HG02588 (cell line): Measurements from ENCODE around the gene SRGAP2B.
A peak's percentile ranks its signal among the peaks of the same experiment; 100 is the strongest.
"Not testable (repeated sequence)": the region's sequence is repeated elsewhere in the genome, so short reads cannot be mapped to it uniquely, and the experiment has no call there.

Source experiments
- ATAC-seq: cut with Tn5 transposase; IDR thresholded peaks from one replicate; pipeline ENCODE4 v1.9.1; 2021; ENCODE audit warnings: mild to moderate bottlenecking, moderate library complexity; ENCODE audit not compliant: unreplicated experiment

The SRGAP2B gene

DNA sequence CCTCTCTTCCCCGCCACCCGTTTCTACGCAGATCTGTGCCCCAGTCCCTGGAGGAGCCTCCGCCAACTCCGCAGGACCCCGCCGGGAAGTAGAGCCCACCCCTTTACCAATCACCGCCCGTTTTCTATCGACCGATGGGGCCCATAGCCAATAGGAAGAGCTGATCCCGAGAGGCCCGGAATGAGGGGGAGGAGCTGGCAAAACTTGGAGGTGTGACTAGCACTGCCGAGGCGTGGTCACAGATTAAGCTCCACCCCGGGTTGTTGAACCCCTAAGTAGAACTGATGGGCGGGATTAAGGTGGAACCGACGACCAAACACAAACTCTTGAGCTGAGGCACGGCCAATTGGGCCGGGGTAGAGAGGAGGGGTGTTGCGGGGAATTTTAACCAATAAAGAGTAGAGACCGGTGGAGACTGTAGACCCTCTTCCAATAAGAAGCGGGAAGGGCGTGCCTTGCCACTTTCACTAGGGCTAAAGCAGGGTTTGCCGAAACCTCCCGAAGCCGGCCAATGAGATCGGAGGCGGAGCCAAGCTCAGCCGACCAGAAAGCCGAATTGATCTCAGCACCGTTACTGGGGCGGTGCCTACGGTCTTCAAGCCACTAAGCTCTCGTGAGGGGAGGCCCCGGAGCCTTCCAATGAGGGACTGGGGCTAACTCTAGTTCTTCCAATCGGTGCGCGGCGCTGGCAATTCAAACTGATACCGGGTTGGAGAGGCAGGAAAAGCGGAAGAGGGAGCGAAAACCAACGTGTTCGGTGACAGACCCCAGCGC is at the start of gene SRGAP2B, which contains the start of gene FAM72D:
Gene SRGAP2B (minus strand): TSS at position 45 of the 774 bp plus-strand sequence. CDS start 2,427 bp downstream, outside the sequence.
Gene FAM72D (plus strand): TSS at position 691 of the 774 bp plus-strand sequence. CDS start 874 bp downstream, outside the sequence.
- ATAC-seq = peak; percentile 82

DNA sequence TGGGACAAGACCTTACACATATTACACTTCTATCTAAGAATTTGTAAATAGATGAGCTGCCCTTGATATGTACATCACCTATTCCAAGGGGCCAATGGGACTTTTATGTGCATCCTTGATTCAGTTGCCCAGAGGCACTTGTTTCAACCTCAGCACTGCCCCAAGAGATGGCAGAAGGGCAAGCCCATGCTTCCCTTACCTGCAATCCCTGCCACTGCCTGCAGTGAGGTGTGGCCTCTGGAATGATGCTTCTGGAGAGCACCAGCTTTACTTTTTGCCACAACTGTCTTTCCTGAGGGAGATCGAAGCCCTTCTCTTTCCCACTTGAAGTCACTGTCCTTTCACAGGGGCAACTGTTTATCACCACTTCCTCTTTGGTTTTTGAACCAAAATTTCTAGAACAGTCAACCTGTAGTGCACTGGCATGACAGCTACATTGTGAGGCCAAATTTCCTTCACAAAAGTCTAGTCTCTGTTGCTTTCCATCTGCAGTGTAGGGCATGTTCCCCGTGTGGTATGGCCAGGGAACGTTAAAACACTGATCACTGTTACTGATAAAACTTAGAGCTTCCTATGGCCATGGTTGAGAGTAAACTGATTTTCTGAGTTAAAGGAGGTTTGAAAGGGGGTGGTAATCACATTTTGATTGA is 49.3 kb upstream of the SRGAP2B start:
- not testable (repeated sequence) for ATAC-seq

DNA sequence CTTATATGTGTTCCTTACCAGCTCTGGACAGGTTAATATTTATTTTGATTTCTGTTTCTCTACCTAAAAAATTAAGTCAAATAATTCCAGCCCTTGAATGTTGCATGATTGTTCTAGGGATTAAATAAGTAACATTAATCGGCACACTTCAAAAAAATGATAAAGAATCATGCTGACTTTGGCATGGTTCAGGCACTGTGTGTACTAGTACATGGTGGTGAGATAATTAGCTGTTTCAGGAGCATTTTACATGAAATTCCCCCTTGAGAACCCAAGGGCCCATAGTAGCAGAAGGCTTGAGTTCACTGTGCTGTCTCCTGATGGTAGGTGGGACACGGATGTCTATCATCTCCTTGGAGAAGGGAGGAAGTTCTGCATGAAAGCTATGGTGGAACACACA is 45.4 kb upstream of the SRGAP2B start:
- ATAC-seq = not testable (repeated sequence)

DNA sequence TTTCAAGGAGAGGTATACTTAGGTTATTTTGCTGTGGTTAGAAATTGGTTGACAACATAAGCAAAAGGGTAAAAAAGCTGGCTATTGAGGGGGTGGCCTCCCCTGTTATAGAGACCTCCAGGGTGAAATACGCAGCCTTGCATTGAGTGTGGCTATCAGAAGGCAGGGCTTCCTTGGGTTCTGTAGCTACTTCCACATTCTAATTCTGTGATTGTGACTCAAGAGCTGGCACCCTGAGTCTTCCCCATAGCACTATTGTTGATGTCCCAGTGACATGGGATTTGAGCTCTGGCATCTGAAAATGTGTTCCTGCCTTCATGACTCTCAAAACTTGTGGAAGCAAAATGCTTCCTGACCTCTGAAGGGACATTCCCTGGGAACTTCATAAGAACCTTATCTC is 39.3 kb upstream of the SRGAP2B start:
- not testable (repeated sequence) for ATAC-seq

DNA sequence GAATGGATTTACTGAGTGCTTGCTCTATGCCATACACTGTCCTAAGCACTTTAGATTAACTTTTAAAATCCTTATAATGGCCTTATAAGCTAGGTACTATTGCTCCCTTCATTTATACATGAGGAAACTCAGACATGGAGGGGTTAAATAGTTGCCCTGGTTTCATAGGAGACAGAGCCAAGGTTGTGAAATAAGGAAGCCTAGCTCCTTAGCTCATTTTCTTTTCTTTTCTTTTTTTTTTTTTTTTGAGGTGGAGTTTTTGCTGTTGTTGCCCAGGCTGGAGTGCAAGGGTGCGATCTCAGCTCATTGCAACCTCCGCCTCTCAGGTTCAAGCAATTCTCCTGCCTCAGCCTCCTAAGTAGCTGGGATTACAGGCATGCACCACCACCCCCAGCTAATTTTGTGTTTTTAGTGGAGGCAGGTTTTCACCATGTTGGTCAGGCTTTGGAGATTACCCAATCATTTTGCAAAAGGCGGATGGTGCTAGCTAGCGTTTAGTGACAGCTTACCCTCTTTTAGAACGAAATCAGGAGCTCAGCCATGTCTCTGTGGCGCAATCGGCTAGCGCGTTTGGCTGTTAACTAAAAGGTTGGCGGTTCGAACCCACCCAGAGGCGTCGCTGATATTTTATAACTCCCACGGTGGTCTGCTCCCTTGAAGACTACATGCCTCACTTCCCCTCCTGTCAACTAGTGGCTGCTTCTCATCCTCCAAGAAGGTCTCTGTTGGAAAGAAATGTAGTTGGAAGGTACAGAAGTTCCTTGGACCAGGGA is 33.8 kb upstream of the SRGAP2B start:
- ATAC-seq = not testable (repeated sequence)

DNA sequence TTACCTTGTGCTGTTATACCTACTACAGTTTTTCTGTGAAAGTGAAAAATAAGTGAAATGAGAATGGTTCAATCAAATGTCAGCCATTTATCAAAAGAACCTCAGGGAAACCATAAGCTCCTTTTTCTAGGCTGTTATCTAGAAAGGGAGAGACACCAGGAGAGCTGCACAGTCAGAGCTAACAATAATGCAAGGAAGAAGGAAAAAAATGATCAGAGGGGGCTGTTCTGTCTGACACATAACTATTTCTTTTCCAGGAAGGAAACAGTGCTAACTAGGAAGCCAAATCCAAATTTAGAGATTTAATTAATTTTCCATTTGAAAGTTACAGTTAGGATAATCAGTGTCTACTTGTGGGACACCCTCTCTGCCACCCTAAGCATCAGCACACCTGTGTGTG is 32.0 kb upstream of the SRGAP2B start:
- not testable (repeated sequence) for ATAC-seq

DNA sequence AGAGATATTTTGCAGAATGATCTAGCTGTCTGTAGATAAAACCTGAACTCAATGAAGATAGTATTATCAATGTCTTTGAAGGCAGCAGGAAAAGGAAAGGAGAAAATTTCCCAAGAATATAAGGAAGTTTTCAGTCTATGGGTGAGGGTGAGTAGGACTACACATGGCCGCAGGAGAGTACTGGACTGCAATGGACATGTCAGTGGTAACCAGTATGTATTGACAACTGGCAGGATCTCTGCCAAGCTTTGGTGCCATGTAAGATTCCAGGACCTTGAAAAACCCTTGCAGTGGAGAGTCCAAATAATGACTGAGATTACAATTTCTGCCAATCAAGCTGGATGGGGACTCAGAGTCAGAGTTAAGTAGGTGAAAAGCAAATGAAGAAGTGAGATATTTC is 30.0 kb upstream of the SRGAP2B start:
- ATAC-seq = not testable (repeated sequence)

DNA sequence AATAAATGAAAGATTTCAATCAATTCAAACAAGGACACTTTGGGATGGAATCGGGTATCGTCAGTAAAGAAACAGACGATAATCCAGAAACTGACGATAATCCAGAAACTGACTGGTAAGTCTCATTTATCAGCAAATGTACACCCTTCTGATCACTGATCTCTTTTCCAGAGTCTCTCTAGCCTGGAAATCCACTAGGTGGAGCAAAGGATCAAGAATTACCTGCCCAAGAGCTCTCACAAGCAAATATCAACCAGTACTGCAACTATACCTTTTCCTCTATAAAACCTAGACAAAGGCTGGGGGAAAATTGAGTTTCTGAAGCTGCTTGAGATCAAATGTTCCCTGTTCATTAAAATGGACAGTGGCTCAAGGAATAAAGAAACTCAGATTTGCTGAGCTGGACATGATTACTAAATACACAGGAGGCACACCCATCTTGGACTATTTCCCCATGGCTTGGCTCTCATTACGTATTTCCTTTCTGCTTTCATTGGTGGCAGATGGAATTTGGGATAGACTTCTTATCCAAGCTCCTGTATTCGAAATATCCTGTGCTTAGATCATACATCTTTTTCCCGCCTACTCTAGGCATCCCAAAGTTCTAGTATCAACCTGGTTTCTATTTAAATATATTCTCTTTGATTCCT is 29.0 kb upstream of the SRGAP2B start:
- ATAC-seq = not testable (repeated sequence)

DNA sequence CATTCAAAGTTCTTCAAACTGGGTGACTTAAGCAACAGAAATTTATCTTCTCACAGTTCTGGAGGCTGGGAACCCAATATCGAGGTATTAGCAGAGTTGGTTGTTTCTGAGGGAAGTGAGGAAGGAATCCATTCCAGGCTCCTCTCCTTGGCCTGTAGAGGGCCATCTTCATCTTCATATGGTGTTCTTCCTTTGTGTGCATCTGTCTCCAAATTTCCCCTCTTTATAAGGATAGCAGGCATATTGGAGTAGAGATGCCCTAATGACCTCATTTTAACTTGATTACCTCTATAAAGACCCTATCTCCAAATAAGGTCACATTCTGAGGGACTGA is 27.9 kb upstream of the SRGAP2B start:
- ATAC-seq = not testable (repeated sequence)

DNA sequence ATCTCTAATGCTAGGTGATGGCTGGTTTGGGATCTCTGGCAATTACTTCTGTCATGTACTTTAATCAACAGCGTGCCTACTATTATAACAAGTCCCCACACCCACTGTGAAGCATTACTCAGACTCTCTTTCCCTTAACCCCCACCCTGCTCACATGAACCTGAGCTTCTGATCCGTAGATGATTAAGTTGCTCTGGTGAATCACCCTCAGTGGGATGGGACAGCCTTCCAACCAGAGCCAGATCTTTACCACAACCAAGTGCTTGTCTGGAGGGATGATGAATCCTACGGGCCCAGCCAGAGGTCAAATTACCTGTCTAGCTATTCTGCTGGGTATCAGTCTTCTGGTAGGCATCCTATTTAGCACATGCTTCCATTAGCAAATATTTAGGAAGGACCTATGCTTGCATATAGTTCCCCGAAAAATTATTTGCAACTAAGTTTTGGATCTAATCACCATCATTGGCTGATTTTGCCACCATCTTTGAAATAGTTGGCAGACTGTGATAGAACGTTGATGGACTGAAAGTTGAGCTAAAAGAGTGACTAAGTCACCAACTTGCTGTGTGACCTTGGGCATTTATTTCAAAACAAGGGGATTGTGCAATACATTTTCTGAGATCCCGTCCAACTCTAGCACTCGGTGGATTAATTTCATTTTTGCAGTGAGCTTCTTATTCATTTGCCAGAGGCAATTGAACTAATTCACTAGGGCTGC is 27.4 kb upstream of the SRGAP2B start:
- not testable (repeated sequence) for ATAC-seq

DNA sequence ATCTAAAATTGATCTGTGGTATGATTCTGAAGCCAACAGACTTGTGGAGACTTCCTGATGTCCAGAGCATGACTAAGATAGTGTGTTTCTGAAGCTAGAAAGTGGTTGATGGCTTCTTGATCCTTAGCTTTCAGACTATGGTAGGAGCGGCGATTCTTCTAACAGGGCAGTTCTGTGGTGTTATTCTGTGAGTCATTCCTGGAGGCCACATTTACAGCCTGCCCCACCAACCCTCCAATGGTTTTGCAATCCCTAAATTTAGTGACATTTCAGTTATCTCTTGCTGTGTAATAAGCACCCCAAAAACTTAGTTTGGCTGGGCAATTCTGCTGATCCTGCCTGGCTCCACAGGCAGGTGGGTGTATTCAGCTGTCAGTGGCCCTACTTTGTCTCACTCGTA is 24.7 kb upstream of the SRGAP2B start:
- ATAC-seq = not testable (repeated sequence)

DNA sequence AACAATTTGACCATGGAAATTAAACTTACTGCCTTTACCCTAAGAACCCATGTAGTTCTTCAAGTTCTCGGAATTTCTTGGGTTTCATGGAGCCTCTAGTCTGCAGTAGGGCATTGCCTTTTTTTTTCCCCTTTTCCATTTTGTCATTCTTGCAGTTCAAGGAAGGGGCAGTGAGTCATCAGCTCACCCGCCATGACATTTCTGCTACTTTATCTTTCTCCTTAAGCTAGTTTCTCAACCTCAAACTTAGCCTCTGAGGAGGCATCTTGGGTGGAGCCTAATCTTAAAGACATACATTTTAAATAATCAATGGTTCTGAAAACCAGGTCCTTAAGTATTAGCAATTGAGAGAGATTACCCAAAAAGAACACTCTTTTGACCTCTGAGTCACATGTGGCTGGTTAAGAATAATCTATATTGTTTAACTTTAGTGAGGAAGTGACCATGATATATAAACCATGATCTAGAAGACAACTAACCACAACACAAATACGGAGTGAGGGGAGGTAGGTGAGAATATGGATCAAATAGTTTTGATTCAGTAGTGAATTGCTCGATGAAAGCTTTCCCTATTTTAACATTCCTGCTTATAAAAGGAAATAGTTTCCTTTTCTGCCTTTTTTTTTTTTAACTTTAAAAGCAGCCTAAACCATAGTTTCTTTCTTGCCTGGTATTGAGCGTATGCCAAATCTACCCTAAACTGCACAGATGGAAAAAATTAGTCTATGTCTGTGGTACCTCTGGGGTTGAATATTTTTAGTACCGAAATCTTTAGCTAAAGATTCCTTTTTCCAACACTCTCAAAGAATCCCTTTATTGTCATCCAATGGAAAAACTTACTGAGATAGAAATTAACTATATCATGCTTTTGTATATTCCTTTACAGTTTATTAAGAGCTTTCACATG is 20.7 kb upstream of the SRGAP2B start:
- not testable (repeated sequence) for ATAC-seq

DNA sequence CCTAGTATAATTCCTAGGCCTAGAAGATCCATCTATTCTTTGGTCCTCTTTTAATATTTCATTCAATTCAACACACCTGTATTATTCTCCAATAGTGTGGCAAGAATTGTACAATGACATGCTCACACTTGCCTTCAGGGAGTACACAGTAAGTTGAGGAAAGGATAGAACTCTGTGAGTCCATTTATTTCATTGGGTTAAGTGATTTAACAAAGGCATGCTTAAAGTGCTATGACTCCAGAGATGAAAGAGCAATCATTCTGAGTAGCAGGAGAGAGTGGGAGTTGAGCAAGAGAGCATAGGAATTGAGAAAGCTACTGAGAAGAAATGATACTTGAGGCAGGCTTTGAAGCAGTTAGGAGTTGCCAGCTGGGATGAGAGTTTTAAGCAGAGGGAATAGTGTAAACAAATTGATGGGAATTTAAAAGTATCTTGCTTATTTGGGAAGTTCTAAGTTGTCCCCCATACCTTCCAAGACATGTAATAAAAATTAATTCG is 19.5 kb upstream of the SRGAP2B start:
- ATAC-seq = not testable (repeated sequence)

DNA sequence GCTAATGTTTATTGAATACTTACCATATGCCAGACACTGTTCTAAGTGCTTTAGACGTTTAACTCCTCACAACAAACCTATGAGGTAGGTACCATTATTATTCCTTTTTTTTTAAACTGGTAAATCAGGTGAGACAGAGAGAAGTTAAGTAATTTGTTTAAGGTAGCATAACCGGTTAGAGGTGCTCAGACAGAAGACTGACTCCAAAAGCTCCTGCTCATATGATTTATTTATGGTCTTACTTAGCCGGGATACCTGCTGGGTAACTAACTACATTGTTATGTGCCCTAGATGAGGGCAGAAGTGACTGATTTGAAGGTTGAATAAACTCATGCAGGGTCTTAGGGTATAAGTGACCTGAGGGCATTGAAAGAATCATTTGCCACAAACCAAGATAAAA is 17.6 kb upstream of the SRGAP2B start:
- ATAC-seq = not testable (repeated sequence)

DNA sequence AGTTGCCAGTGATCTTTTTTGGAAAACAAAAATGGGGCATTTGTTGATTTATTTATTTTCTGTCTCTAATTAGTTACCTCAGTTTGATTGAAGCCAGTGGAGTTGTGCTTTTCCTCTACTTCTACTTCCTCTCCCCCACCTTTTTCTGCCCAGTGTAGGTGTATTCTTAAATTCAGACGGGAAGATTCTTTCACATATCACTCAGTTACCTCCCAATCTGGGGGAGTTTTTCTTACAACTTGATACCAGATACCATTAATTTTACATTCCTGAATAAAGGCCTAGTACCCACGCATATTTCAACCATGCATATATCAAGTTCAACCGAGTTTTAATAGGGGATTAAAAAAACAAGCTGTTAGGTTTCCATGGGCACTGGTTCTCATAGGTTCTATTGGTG is 16.5 kb upstream of the SRGAP2B start:
- not testable (repeated sequence) for ATAC-seq

DNA sequence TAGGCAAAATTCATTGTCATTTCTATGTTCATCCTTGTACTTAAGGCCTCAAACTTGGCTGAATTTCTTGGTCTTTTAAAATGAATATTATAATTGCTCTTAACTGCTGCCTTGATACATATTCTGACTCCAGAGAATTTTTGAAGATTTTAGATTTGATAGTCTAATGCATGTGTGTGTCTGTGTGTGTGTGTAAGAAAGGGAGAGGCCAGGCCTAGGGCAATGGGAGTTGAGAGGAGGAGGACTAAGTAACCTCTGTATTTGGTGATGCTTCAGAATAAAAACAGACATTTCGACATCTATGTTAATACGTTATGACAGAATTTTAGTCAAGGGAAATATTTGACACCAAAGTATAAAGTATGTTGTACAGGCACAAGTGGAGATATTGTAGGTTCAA is 8.2 kb upstream of the SRGAP2B start:
- not testable (repeated sequence) for ATAC-seq

DNA sequence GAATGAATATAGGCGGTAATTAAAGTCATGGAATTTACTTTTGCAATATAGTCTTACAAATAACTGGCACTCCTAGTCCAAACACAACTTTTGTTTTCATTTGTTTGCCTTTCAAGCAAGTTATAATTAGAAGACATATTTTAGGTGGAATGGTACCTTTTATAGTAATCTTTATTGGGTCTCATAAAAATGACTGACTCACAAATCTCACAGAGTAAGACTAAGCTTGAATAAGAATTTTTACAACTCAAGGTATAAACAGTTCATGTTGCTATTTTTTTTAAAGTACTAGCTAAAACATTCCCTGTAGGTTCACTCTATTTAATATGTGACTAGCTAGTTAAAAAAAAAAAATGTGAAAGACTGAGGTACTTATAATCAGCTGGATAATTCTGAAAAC is 6.6 kb upstream of the SRGAP2B start:
- ATAC-seq = not testable (repeated sequence)

DNA sequence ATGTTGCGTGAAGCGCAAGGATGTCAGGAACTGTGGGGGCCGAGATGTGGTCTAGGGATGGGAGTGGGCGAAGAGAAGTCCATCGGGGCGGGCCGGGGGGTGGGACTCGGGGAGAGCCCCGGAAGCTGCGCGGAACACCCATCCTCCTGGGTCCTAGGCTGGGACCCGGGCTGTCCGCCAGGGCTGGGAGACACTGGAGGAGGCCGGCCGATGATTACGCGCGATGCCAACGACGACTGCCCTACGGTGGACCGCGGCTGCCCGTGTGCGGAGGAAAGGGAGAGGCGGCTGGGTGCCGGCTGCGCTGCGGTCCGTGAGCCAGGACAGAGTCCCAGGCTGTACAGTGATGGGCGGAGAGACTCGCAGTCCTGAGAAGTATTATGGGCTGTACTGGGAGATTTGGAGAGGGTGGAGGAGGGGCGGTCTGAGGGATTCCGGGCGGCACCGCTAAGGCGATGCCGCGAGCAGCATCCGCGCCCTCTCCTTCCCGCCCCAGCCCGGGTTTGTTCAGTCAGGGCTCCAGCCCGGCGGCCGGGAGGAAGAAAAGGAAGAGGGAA is 395 bp downstream of the SRGAP2B start:
- ATAC-seq = peak; percentile 5
